AG04449 (cell line): ENCODE data around the gene RAB43.

Experiments
- CTCF ChIA-PET: fragments of 350-600 bp; formaldehyde crosslinking; extraction: SDS; loops from one replicate; lab custom pipeline; 2021; ENCODE audit warnings: antibody characterized with exemption; lab: Yijun Ruan, JAX
- POLR2A ChIA-PET: fragments of 400-600, 350-600 bp; formaldehyde crosslinking; extraction: SDS; loops from one replicate; lab custom pipeline; 2020; ENCODE audit warnings: antibody characterized with exemption, inconsistent platforms; lab: Yijun Ruan, JAX
- DNase-seq: peaks from one replicate; pipeline ENCODE4 v3.0.0-alpha.2; 2010; ENCODE audit warnings: low read depth, low spot score
- H3K4me3 ChIP-seq: 2 replicates; pipeline ENCODE4 v1.5.1; 2011; ENCODE audit warnings: low read depth, mild to moderate bottlenecking, control low read depth, low read length
- CTCF ChIP-seq: IDR thresholded peaks from one replicate; pipeline ENCODE4 v1.5.1; 2011; ENCODE audit warnings: mild to moderate bottlenecking, moderate library complexity, low read length, control low read depth, inconsistent platforms; ENCODE audit not compliant: insufficient read depth; ENCODE audit errors: missing control alignments

Gene RAB43

DNA sequence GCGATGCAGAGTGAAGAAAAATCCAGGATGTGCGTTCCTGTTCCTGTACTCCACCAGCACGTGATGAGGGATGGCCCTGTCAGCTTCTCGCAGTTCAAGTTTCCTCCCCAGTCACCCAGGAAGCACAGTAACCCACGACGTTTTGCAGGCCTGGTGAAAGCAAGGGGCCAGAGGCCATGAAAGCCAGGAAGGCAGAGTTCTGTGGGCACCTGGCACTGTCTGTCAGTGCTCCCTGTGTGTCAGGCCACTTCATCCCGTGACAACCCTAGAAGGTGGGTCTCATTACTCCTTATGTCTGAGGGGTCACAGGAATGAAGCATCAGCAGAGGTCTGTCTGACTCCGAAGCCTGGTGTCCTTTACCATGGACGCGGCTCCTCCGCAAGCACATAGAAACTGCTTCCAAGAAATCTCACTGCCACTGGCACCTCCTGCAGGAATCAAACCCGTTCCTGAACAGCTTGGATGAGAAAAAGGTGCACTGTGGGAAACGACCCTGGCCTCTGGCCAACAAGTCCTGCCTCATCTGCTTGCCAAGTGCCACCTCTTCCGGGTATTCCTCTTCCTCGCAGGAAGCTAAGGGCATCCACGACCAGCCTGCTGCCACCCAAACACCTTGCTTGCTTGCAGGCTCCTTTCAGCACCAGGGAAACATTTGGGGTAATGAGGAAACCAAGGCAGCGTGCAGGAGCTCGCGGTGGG is 14.6 kb downstream of the RAB43 start:
- DNase-seq: no peak
- no peak overlapping the region for H3K4me3 ChIP-seq
- POLR2A ChIA-PET: no interaction called here
- no peak for TF ChIP-seq CTCF
- CTCF ChIA-PET: interaction anchor here (1.0 to 1.3 kb wide), 3 partner anchors 9 to 53 kb away, joined by 3 to 4 read pairs (median 3); no protein-coding TSS in a partner anchor

DNA sequence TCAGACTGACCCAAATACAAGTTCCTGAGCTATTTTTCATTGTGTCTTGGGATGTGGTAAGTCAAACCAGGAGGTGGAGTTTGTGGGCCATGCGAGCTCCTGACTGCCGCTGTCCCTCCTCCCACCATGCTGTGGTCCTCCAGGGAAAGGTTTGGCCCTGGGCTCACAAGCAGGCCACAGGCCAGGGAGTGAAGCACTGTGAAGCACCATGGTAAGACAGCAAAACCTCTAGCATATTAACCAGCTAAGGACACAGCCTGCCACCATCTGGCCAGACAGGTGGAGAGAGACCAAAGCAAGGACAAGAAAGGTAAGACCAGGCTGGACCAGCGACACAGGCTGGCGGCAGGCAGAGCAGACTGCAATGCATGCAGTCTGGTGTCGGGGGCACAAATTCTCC is 15.3 kb downstream of the RAB43 start:
- no peak for DNase-seq
- CTCF ChIA-PET: interaction anchor here (1.2 to 1.3 kb wide), 2 partner anchors 9 to 53 kb away, joined by 3 to 4 read pairs; no protein-coding TSS in a partner anchor
- no peak for TF ChIP-seq CTCF
- no peak overlapping the region for H3K4me3 ChIP-seq
- POLR2A ChIA-PET: no interaction called here

DNA sequence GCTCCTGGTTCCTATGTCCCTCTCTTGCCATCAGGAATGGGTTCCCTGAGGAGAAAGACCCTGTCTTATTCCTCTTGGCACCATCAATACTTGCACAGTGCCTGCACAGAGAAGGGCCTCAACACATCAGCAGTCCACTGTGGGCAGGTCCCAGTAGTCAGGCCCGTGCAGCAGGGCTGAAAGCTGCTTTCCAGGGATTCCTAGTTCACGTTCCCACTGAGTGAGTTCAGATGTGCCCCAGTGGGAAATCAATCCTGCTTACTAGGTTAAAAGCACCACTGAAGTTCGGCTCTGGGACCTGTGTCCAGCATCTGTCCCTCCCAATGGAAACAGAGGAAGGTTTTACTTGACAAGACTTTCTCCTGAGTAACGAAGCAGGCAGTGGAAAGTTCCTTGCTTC is 15.7 kb downstream of the RAB43 start:
- H3K4me3 ChIP-seq: no peak overlapping the region
- POLR2A ChIA-PET: no interaction called here
- DNase-seq: no peak
- no peak for TF ChIP-seq CTCF
- CTCF ChIA-PET: interaction anchor here (1.2 to 1.3 kb wide), 2 partner anchors 8 to 52 kb away, joined by 3 to 4 read pairs; no protein-coding TSS in a partner anchor

DNA sequence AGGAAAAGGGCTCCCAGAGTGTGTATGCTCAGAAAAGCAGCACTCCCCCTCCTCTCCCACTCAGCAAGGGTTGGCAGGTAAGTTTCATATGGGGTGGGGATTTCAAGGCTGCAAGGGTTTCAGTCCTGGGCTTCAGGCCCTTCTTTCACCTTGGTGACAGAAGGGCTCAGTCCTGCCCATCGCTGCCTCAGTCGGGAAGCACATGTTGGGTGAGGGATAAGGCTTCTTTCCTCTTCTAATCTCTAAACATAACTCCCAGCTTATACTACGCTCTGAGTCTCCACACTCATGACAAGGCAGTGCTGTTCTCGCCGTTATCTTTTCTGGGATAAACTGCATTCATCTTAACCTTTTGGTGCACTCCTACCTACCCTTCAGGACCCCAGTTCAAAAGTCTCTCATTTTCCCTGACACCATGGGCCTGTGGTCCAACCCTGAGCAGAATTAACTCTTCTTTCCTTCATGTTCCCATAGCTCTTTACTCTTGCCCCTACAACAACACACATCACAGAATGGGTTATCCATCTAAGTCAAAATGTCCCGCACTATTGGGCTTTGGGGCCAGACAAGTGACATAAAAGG is 17.0 kb downstream of the RAB43 start:
- POLR2A ChIA-PET: no interaction called here
- no peak for DNase-seq
- no peak for TF ChIP-seq CTCF
- no peak overlapping the region for H3K4me3 ChIP-seq
- CTCF ChIA-PET: interaction anchor here (1.2 kb wide), 1 partner anchor 141 kb away, joined by 3 read pairs; no protein-coding TSS in a partner anchor

- DNase-seq: no peak
- H3K4me3 ChIP-seq: no peak overlapping the region
- ChIA-PET POLR2A (no interaction called here), CTCF (interaction anchor here (1.1 to 1.2 kb wide), 2 partner anchors 59 to 142 kb away, joined by 3 read pairs; no protein-coding TSS in a partner anchor)
- TF ChIP-seq CTCF: no peak
Measured at GRCh38 chr3:129104051-129104450, 17.6 kb downstream of the RAB43 start.

GRCh38 chr3:129103296-129103695 is 18.3 kb downstream of the RAB43 start:
- DNase-seq: no peak
- H3K4me3 ChIP-seq: no peak overlapping the region
- ChIA-PET POLR2A (no interaction called here), CTCF (interaction anchor here (1.1 kb wide), 1 partner anchor 59 kb away, joined by 3 read pairs; no protein-coding TSS in a partner anchor)
- no peak for TF ChIP-seq CTCF
